Mesenchymal stem cell (in vitro differentiated cells and primary cell): ENCODE results near the gene MMP24OS.
A peak's percentile ranks its signal among the peaks of the same experiment; 100 is the strongest.

Experiments
- DNase-seq: peaks from one replicate; pipeline ENCODE4 v3.0.0-alpha.2; 2013
- H2AFZ ChIP-seq: one replicate; pipeline ENCODE4 v1.6.1; 2013; ENCODE audit warnings: low read depth, mild to moderate bottlenecking, control low read depth, inconsistent platforms, low read length, moderate library complexity
- H2AK5ac ChIP-seq: 2 replicates; pipeline ENCODE4 v1.6.1; 2013; ENCODE audit warnings: low read length, moderate library complexity, mild to moderate bottlenecking, inconsistent platforms; ENCODE audit not compliant: severe bottlenecking
- H2BK120ac ChIP-seq: one replicate; pipeline ENCODE4 v1.6.1; 2013; ENCODE audit warnings: low read depth, mild to moderate bottlenecking, inconsistent platforms, low read length, moderate library complexity
- H2BK12ac ChIP-seq, 2 experiments: one replicate each; pipeline ENCODE4 v1.6.1; 2013; ENCODE audit warnings: inconsistent platforms in 2 of 2, low read length in 2 of 2, mild to moderate bottlenecking in 2 of 2, moderate library complexity in 2 of 2, control low read depth in 1 of 2
- H2BK15ac ChIP-seq: one replicate; pipeline ENCODE4 v1.6.1; 2013; ENCODE audit warnings: mild to moderate bottlenecking, low read depth, inconsistent platforms; ENCODE audit not compliant: poor library complexity, severe bottlenecking
- H2BK5ac ChIP-seq: 2 replicates; pipeline ENCODE4 v1.6.1; 2013; ENCODE audit warnings: low read depth, mild to moderate bottlenecking, low read length, control low read depth, inconsistent platforms; ENCODE audit not compliant: poor library complexity, severe bottlenecking
- H3K14ac ChIP-seq, 2 experiments: one replicate each; pipeline ENCODE4 v1.6.1; 2013; ENCODE audit warnings: inconsistent platforms in 2 of 2, low read length in 2 of 2, control low read depth in 1 of 2, mild to moderate bottlenecking in 1 of 2, moderate library complexity in 1 of 2
- H3K18ac ChIP-seq, 2 experiments: one replicate each; pipeline ENCODE4 v1.6.1; 2013; ENCODE audit warnings: inconsistent platforms in 2 of 2, low read length in 2 of 2, control low read depth in 1 of 2, low read depth in 1 of 2, mild to moderate bottlenecking in 1 of 2
- H3K23ac ChIP-seq, 2 experiments: one replicate each; pipeline ENCODE4 v1.6.1; 2013; ENCODE audit warnings: inconsistent platforms in 2 of 2, low read length in 2 of 2, mild to moderate bottlenecking in 2 of 2, moderate library complexity in 2 of 2, control low read depth in 1 of 2
- H3K27ac ChIP-seq: 2 replicates; pipeline ENCODE4 v1.5.1; 2013; ENCODE audit warnings: mild to moderate bottlenecking, moderate library complexity, low read length, control low read depth, inconsistent platforms; ENCODE audit not compliant: poor library complexity, severe bottlenecking
- H3K27me3 ChIP-seq, 2 experiments: 2 replicates each; pipeline versions ENCODE4 v1.6.1 to v1.7.0; 2013; ENCODE audit warnings: low read length in 2 of 2, mild to moderate bottlenecking in 2 of 2, moderate library complexity in 2 of 2, control low read depth in 1 of 2, inconsistent platforms in 1 of 2; ENCODE audit not compliant: control insufficient read depth in 1 of 2, insufficient read depth in 1 of 2
- H3K36me3 ChIP-seq, 2 experiments: 2 replicates each; pipeline versions ENCODE4 v1.6.1 to v1.7.0; 2013; ENCODE audit warnings: low read length in 2 of 2, control low read depth in 1 of 2, inconsistent platforms in 1 of 2, low read depth in 1 of 2, mild to moderate bottlenecking in 1 of 2; ENCODE audit not compliant: insufficient read depth in 2 of 2, control insufficient read depth in 1 of 2
- H3K4ac ChIP-seq, 2 experiments: one replicate each; pipeline ENCODE4 v1.6.1; 2013; ENCODE audit warnings: inconsistent platforms in 2 of 2, low read length in 2 of 2, mild to moderate bottlenecking in 2 of 2, moderate library complexity in 2 of 2, control low read depth in 1 of 2, low read depth in 1 of 2
- H3K4me1 ChIP-seq: 2 replicates; pipeline ENCODE4 v1.6.1; 2013; ENCODE audit warnings: low read depth, low read length, control low read depth; ENCODE audit not compliant: control insufficient read depth, insufficient read depth
- H3K4me2 ChIP-seq: 2 replicates; pipeline ENCODE4 v1.6.1; 2013; ENCODE audit warnings: low read length, mild to moderate bottlenecking, inconsistent platforms; ENCODE audit not compliant: poor library complexity, severe bottlenecking
- H3K4me3 ChIP-seq, 2 experiments: 2 replicates each; pipeline versions ENCODE4 v1.5.1 to v1.7.0; 2013; ENCODE audit warnings: low read length in 2 of 2, mild to moderate bottlenecking in 2 of 2, control low read depth in 1 of 2, low read depth in 1 of 2; ENCODE audit not compliant: insufficient read depth in 1 of 2
- H3K79me1 ChIP-seq: replicated peaks from 2 replicates; pipeline ENCODE4 v1.6.1; 2013; ENCODE audit warnings: mild to moderate bottlenecking, control low read depth, low read length, inconsistent platforms; ENCODE audit not compliant: poor library complexity, severe bottlenecking
- H3K9ac ChIP-seq: 2 replicates; pipeline ENCODE4 v1.7.0; 2013; ENCODE audit warnings: mild to moderate bottlenecking, low read length, moderate library complexity
- H3K9me3 ChIP-seq: 2 replicates; pipeline ENCODE4 v1.7.0; 2013; ENCODE audit warnings: mild to moderate bottlenecking, low read length; ENCODE audit not compliant: control insufficient read depth
- H4K8ac ChIP-seq: one replicate; pipeline ENCODE4 v1.6.1; 2013; ENCODE audit warnings: inconsistent platforms, mild to moderate bottlenecking, low read length, moderate library complexity
- H4K91ac ChIP-seq: one replicate; pipeline ENCODE4 v1.6.1; 2013; ENCODE audit warnings: mild to moderate bottlenecking, low read length, inconsistent platforms
- WGBS: methylation state at CpG from one replicate; pipeline ENCODE4 v1.1.7; 2013; ENCODE audit warnings: mixed read lengths; 5-methylcytosine and 5-hydroxymethylcytosine counted together

Gene MMP24OS

GRCh38 chr20:35232575-35232974, 45.3 kb downstream of the MMP24OS start:
- Histone ChIP-seq H3K9ac (no peak overlapping the region), H2AFZ (no peak overlapping the region), H2BK5ac (no peak overlapping the region), H3K18ac (no peak overlapping the region), H3K79me1 (no peaks in the 10 kb centered on the region), H4K91ac (no peak overlapping the region), H3K27me3 (peaks cover 5 to 6% of the 10 kb centered on the region in 2 experiments), H2BK12ac (no peak overlapping the region), H4K8ac (no peak overlapping the region), H2AK5ac (no peak overlapping the region), H3K4me3 (no peak overlapping the region), H3K4me2 (peak overlapping the region; percentile 35), H3K27ac (peak overlapping the region; percentile 92), H3K36me3 (peaks cover 3 to 4% of the 10 kb centered on the region in 2 experiments), H3K4ac (no peak overlapping the region), H3K9me3 (peaks cover 3% of the 10 kb centered on the region), H3K23ac (no peak overlapping the region), H2BK15ac (no peak overlapping the region), H2BK120ac (no peak overlapping the region), H3K4me1 (peaks cover 3% of the 10 kb centered on the region), H3K14ac (no peak overlapping the region)
- peak; percentile 11 for DNase-seq
- 74% methylated on average over 2 of the region's 2 CpGs for WGBS

- Histone ChIP-seq H2AFZ (peak overlapping the region; percentile 46), H2BK5ac (no peak overlapping the region), H2BK15ac (no peak overlapping the region), H3K36me3 (no peaks in the 10 kb centered on the region), H2AK5ac (no peak overlapping the region), H4K91ac (no peak overlapping the region), H3K9ac (no peak overlapping the region), H3K23ac (peak overlapping the region in 1 of 2 experiments; percentile 88), H3K18ac (no peak overlapping the region), H3K9me3 (no peaks in the 10 kb centered on the region), H2BK12ac (no peak overlapping the region), H3K14ac (no peak overlapping the region), H3K79me1 (peaks cover 2% of the 10 kb centered on the region), H3K4ac (no peak overlapping the region), H3K4me2 (peak overlapping the region; percentile 83), H3K4me3 (peak overlapping the region; percentile 56 to 58), H2BK120ac (no peak overlapping the region), H3K27ac (no peak overlapping the region), H3K27me3 (peaks cover 30 to 32% of the 10 kb centered on the region in 2 experiments), H4K8ac (no peak overlapping the region), H3K4me1 (peaks cover 12% of the 10 kb centered on the region)
- DNase-seq, result peak; percentile 56
- WGBS, result 5% methylated on average over 60 of the region's 74 CpGs
Measured at GRCh38 chr20:35226884-35227681, 50.8 kb downstream of the MMP24OS start.
